Keratinocyte (primary cell): Measurements from ENCODE around the gene PTOV1.

Experiments
- CTCF ChIP-seq, 3 experiments: IDR thresholded peaks in 1 of 3; conservative IDR thresholded peaks in 1 of 3; optimal IDR thresholded peaks in 1 of 3; 2 replicates in 2 of 3; 3 replicates in 1 of 3; pipeline versions ENCODE3 to v1.5.1; 2011; ENCODE audit warnings: low read length in 3 of 3, mild to moderate bottlenecking in 3 of 3, moderate library complexity in 2 of 3, control low read depth in 1 of 3, inconsistent platforms in 1 of 3; ENCODE audit not compliant: insufficient read depth in 2 of 3; ENCODE audit errors: extremely low read depth in 1 of 3
- EZH2 ChIP-seq: IDR thresholded peaks from one replicate; pipeline ENCODE4 v1.6.1; 2012; ENCODE audit warnings: inconsistent platforms, mild to moderate bottlenecking, low read length, moderate library complexity

- TF ChIP-seq CTCF (optimal IDR thresholded peaks at IDR 0.05 in 1 of 3, IDR thresholded peaks at IDR 0.05 in 1 of 3, conservative IDR thresholded peaks at IDR 0.05 in 1 of 3; ENCODE audit: extremely low read depth in 1 of 3, insufficient read depth in 2 of 3, low read length in 3 of 3), result no peak
- no peak for TF ChIP-seq EZH2
These were observed 7.4 kb downstream of the PTOV1 start for GRCh38 chr19:49858088-49858985.
